HepG2 (cell line): ENCODE data around the gene CD68. TPM values are rescaled to one million over a fixed set of nuclear protein-coding genes. Genes with fewer than 3 reads are reported as not detected.

Source experiments
- CHD2 ChIP-seq: IDR thresholded peaks from 2 replicates; pipeline ENCODE4 v1.6.1; 2011; ENCODE audit warnings: low read depth, low read length, improper control_type of control experiment
- GABPB1 ChIP-seq: IDR thresholded peaks from 2 replicates; pipeline ENCODE4 v1.6.1; 2016; ENCODE audit warnings: mild to moderate bottlenecking, missing genetic modification reagents, moderate library complexity, missing compliant biosample characterization
- HNF4G ChIP-seq, 2 experiments: sonication (generic) in 1 of 2; formaldehyde crosslinking in 1 of 2; IDR thresholded peaks; 2 replicates each; pipeline versions ENCODE4 v1.4.0 to v1.6.1; 2011 to 2020; ENCODE audit warnings: borderline replicate concordance in 2 of 2, low read depth in 2 of 2, mild to moderate bottlenecking in 2 of 2, low read length in 1 of 2, missing genetic modification reagents in 1 of 2, moderate library complexity in 1 of 2
- KDM5B ChIP-seq: sonication (generic); formaldehyde crosslinking; IDR thresholded peaks from 2 replicates; pipeline ENCODE4 v1.4.0; 2020; ENCODE audit warnings: missing genetic modification reagents, mild to moderate bottlenecking, borderline replicate concordance
- MED1 ChIP-seq: sonication (generic); formaldehyde crosslinking; IDR thresholded peaks from 2 replicates; pipeline ENCODE4 v1.4.0; 2020; ENCODE audit warnings: missing genetic modification reagents
- NR2F6 ChIP-seq, 2 experiments: IDR thresholded peaks; 2 replicates each; pipeline ENCODE4 v1.6.1; 2016; ENCODE audit warnings: antibody characterized with exemption in 1 of 2, mild to moderate bottlenecking in 1 of 2
- RARA ChIP-seq: IDR thresholded peaks from 2 replicates; pipeline ENCODE4 v1.6.1; 2016; ENCODE audit warnings: missing genetic modification reagents, missing compliant biosample characterization
- ZBTB42 ChIP-seq: sonication (generic); formaldehyde crosslinking; IDR thresholded peaks from 2 replicates; pipeline ENCODE4 v1.5.0; 2020; ENCODE audit warnings: mild to moderate bottlenecking, missing genetic modification reagents
- ZFAT ChIP-seq: sonication (generic); formaldehyde crosslinking; conservative IDR thresholded peaks from 2 replicates; pipeline ENCODE4 v1.8.1; 2023; ENCODE audit warnings: missing genetic modification reagents, inconsistent platforms
- ZNF230 ChIP-seq: sonication (generic); formaldehyde crosslinking; IDR thresholded peaks from 2 replicates; pipeline ENCODE4 v1.4.0; 2020; ENCODE audit warnings: mild to moderate bottlenecking, missing genetic modification reagents
- ZNF30 ChIP-seq: sonication (generic); formaldehyde crosslinking; IDR thresholded peaks from 2 replicates; pipeline ENCODE4 v1.5.0; 2020; ENCODE audit warnings: mild to moderate bottlenecking, missing genetic modification reagents
- ZNF761 ChIP-seq: sonication (generic); formaldehyde crosslinking; conservative IDR thresholded peaks from 2 replicates; pipeline ENCODE4 v1.4.0; 2020; ENCODE audit warnings: mild to moderate bottlenecking, missing genetic modification reagents
- ZNF776 ChIP-seq: sonication (generic); formaldehyde crosslinking; IDR thresholded peaks from 2 replicates; pipeline ENCODE4 v1.4.0; 2020; ENCODE audit warnings: mild to moderate bottlenecking, missing genetic modification reagents
- polyA plus RNA-seq, 8 experiments: library from polyadenylated mRNA; depleted of rRNA in 3 of 8; stranded (reverse) in 7 of 8; unstranded in 1 of 8; fragments of >200 nt; fragmentation: Illumina TruSeq in 4 of 8; extraction: Trizol in 4 of 8; gene quantifications; 2 replicates each; pipeline versions ENCODE4 v1.2.1 to v1.2.3, GENCODE V29; 2011 to 2016; ENCODE audit warnings: low read depth in 4 of 8, missing spikeins in 1 of 8, mixed read lengths in 1 of 8; ENCODE audit not compliant: insufficient read depth in 1 of 8
- total RNA-seq, 5 experiments: library from RNA; depleted of rRNA; stranded (reverse); fragments of >200 nt; fragmentation: Illumina TruSeq; extraction: Trizol; gene quantifications; 2 replicates each; pipeline ENCODE4 v1.2.3, GENCODE V29; 2016; ENCODE audit warnings: low read depth in 1 of 5
- TF ChIP-seq, protein P1 (sequence below): sonication (generic); formaldehyde crosslinking; IDR thresholded peaks from 2 replicates; pipeline ENCODE4 v1.4.0; 2020; ENCODE audit warnings: missing genetic modification reagents
- TF ChIP-seq, protein P2 (sequence below): sonication (generic); formaldehyde crosslinking; IDR thresholded peaks from 2 replicates; pipeline ENCODE4 v1.9.0; 2022; ENCODE audit warnings: missing genetic modification reagents, mild to moderate bottlenecking, borderline replicate concordance
- TF ChIP-seq, protein P3 (sequence below): sonication (generic); formaldehyde crosslinking; IDR thresholded peaks from 2 replicates; pipeline ENCODE4 v1.4.0; 2020; ENCODE audit warnings: missing genetic modification reagents, mild to moderate bottlenecking, borderline replicate concordance
- TF ChIP-seq, protein P4 (sequence below): sonication (generic); formaldehyde crosslinking; IDR thresholded peaks from 2 replicates; pipeline ENCODE4 v1.8.1; 2023; ENCODE audit warnings: mild to moderate bottlenecking, moderate library complexity, missing genetic modification reagents

The CD68 gene
- total and polyA plus RNA-seq, 2 of the 13 experiments (the other 11 are each of a cell fraction or from before 2014, with no cell fraction given) = 10.3 to 104 TPM

DNA sequence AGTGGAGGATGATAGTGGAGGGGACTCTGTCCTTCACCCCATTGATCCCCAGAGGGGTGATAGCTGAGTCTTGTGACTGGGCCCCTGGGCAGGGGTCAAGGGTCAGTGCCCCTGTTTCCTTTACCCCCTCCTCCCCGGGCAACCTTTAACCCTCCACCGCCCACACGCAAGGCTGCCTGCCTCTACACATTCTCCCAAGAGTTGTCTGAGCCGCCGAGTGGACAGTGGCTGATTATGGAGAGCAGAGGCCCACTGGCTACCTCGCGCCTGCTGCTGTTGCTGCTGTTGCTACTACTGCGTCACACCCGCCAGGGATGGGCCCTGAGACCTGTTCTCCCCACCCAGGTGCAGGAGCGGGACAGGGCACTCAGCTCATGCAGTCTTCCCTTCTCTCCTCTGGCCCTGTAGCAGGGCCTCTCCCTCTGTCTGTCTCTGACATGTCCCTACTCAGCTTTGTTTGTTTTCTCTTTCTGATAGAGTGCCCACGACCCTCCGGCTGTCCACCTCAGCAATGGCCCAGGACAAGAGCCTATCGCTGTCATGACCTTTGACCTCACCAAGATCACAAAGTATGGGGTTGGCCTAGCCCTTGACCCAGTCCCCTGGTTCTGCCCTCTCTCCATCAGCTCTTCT, 50.6 kb downstream of the CD68 start, which contains the start of gene SHBG (continued):
- TF ChIP-seq, protein P1, sequence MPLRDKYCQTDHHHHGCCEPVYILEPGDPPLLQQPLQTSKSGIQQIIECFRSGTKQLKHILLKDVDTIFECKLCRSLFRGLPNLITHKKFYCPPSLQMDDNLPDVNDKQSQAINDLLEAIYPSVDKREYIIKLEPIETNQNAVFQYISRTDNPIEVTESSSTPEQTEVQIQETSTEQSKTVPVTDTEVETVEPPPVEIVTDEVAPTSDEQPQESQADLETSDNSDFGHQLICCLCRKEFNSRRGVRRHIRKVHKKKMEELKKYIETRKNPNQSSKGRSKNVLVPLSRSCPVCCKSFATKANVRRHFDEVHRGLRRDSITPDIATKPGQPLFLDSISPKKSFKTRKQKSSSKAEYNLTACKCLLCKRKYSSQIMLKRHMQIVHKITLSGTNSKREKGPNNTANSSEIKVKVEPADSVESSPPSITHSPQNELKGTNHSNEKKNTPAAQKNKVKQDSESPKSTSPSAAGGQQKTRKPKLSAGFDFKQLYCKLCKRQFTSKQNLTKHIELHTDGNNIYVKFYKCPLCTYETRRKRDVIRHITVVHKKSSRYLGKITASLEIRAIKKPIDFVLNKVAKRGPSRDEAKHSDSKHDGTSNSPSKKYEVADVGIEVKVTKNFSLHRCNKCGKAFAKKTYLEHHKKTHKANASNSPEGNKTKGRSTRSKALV (CRISPR knock-in tag) = no peak
- TF ChIP-seq ZNF776 (CRISPR knock-in tag) (no peak), ZBTB42 (CRISPR knock-in tag) (no peak), MED1 (CRISPR knock-in tag) (peak; percentile 19; the same call in 1 of the 2 replicates), CHD2 (no peak), ZNF230 (CRISPR knock-in tag) (no peak), ZNF761 (no peak), NR2F6 (IDR thresholded peaks at IDR 0.05) (peak; percentile 92), NR2F6 (CRISPR knock-in tag; IDR thresholded peaks at IDR 0.05) (peak; percentile 89), HNF4G (IDR thresholded peaks at IDR 0.05; ENCODE audit: borderline replicate concordance, low read depth, low read length) (peak; percentile 86), HNF4G (CRISPR knock-in tag; IDR thresholded peaks at IDR 0.05; ENCODE audit: borderline replicate concordance, low read depth) (peak; percentile 59; the same call in 1 of the 2 replicates), KDM5B (no peak; the same call in 1 of the 2 replicates), ZFAT (no peak), ZNF30 (CRISPR knock-in tag) (no peak), GABPB1 (CRISPR knock-in tag) (peak; percentile 28; the same call in 1 of the 2 replicates), RARA (peak; percentile 72)
- TF ChIP-seq, protein P2, sequence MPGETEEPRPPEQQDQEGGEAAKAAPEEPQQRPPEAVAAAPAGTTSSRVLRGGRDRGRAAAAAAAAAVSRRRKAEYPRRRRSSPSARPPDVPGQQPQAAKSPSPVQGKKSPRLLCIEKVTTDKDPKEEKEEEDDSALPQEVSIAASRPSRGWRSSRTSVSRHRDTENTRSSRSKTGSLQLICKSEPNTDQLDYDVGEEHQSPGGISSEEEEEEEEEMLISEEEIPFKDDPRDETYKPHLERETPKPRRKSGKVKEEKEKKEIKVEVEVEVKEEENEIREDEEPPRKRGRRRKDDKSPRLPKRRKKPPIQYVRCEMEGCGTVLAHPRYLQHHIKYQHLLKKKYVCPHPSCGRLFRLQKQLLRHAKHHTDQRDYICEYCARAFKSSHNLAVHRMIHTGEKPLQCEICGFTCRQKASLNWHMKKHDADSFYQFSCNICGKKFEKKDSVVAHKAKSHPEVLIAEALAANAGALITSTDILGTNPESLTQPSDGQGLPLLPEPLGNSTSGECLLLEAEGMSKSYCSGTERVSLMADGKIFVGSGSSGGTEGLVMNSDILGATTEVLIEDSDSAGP (CRISPR knock-in tag) = 0 out of 2 replicates have a peak, but pooled peaks have one; percentile 50
- TF ChIP-seq, protein P3, sequence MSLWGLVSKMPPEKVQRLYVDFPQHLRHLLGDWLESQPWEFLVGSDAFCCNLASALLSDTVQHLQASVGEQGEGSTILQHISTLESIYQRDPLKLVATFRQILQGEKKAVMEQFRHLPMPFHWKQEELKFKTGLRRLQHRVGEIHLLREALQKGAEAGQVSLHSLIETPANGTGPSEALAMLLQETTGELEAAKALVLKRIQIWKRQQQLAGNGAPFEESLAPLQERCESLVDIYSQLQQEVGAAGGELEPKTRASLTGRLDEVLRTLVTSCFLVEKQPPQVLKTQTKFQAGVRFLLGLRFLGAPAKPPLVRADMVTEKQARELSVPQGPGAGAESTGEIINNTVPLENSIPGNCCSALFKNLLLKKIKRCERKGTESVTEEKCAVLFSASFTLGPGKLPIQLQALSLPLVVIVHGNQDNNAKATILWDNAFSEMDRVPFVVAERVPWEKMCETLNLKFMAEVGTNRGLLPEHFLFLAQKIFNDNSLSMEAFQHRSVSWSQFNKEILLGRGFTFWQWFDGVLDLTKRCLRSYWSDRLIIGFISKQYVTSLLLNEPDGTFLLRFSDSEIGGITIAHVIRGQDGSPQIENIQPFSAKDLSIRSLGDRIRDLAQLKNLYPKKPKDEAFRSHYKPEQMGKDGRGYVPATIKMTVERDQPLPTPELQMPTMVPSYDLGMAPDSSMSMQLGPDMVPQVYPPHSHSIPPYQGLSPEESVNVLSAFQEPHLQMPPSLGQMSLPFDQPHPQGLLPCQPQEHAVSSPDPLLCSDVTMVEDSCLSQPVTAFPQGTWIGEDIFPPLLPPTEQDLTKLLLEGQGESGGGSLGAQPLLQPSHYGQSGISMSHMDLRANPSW (CRISPR knock-in tag) = no peak
- TF ChIP-seq, protein P4, sequence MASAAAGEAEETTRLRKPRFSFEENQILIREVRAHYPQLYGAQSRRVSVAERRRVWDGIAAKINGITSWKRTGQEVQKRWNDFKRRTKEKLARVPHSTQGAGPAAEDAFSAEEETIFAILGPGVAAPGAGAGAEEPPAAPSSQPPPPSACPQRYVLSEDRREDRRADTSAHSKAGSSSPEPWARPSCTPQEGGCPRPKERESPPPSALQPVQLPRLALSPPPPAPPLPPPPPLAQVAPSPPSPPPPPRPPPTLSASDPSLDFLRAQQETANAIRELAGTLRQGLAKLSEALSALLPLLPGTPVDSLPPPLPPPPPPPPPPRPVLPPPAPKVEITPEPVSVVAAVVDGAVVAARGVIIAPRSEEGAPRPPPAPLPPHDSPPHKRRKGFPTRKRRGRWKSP (CRISPR knock-in tag) = no peak
